Neural progenitor cell (in vitro differentiated cells): ENCODE measurements around the gene CPA1.

ENCODE experiments used
- EZH2 ChIP-seq: fragments of 200-600 bp; sonication (generic); IDR thresholded peaks from 2 replicates; pipeline ENCODE4 v1.6.1; 2017; ENCODE audit warnings: antibody characterized with exemption, mild to moderate bottlenecking, moderate library complexity
- TF ChIP-seq, protein P1 (sequence below): fragments of 200-600 bp; sonication (generic); IDR thresholded peaks from 2 replicates; pipeline ENCODE4 v1.5.1; 2017; ENCODE audit warnings: antibody characterized with exemption, mild to moderate bottlenecking

DNA sequence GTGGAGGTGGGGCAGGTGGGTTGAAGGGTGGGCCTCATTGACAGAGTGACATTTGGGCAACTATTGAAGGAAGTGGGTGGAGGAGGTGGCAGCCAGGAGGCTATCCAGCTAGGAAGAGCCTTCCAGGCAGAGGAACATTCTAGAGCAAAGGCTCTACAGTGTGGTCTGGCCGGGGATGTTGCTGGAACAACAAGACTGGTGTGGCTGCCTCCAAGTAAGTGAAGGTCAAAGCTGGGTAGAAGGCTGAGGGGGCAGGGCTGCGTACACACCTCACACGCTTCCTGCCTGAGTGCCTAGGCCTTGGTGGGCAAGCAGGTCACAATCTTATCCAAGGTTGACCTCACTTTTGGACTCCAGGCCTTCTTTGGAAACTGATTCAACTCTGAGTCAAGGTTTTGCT lies 6.6 kb downstream of the CPA1 start:
- TF ChIP-seq, protein P1, sequence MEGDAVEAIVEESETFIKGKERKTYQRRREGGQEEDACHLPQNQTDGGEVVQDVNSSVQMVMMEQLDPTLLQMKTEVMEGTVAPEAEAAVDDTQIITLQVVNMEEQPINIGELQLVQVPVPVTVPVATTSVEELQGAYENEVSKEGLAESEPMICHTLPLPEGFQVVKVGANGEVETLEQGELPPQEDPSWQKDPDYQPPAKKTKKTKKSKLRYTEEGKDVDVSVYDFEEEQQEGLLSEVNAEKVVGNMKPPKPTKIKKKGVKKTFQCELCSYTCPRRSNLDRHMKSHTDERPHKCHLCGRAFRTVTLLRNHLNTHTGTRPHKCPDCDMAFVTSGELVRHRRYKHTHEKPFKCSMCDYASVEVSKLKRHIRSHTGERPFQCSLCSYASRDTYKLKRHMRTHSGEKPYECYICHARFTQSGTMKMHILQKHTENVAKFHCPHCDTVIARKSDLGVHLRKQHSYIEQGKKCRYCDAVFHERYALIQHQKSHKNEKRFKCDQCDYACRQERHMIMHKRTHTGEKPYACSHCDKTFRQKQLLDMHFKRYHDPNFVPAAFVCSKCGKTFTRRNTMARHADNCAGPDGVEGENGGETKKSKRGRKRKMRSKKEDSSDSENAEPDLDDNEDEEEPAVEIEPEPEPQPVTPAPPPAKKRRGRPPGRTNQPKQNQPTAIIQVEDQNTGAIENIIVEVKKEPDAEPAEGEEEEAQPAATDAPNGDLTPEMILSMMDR = no peak
- TF ChIP-seq EZH2 = no peak
